K562 (cell line): ENCODE measurements around the gene SRSF9. TPM values are rescaled to one million over a fixed set of nuclear protein-coding genes. Genes with fewer than 3 reads are reported as not detected.

Experiments used
- CBFA2T2 ChIP-seq: fragments of 450-650 bp; conservative IDR thresholded peaks from 2 replicates; pipeline ENCODE4 v1.6.1; 2017; ENCODE audit warnings: mild to moderate bottlenecking
- CBX8 ChIP-seq: fragments of 200-600 bp; sonication (generic); IDR thresholded peaks from 2 replicates; pipeline ENCODE4 v1.6.1; 2012; ENCODE audit warnings: borderline replicate concordance, mixed run types, low read depth, mild to moderate bottlenecking, moderate library complexity, mixed read lengths, low read length, control low read depth, inconsistent platforms; ENCODE audit not compliant: poor library complexity, severe bottlenecking; ENCODE audit errors: extremely low read depth
- CSDE1 ChIP-seq, 2 experiments: fragments of 450-650 bp; IDR thresholded peaks; 2 replicates each; pipeline ENCODE4 v1.6.1; 2016; ENCODE audit warnings: mild to moderate bottlenecking in 1 of 2
- CUX1 ChIP-seq: fragments of 200-800 bp; sonication (Bioruptor generic); IDR thresholded peaks from 2 replicates; pipeline ENCODE4 v1.6.1; 2016; ENCODE audit warnings: missing genetic modification characterization, missing compliant biosample characterization
- CXXC5 ChIP-seq: fragments of 250-450 bp; sonication (Bioruptor Pico); IDR thresholded peaks from 2 replicates; pipeline ENCODE4 v1.8.0; 2022; ENCODE audit warnings: inconsistent platforms, mild to moderate bottlenecking, moderate library complexity
- DDX20 ChIP-seq: fragments of 450-650 bp; IDR thresholded peaks from 2 replicates; pipeline ENCODE4 v1.6.1; 2016; ENCODE audit warnings: missing genetic modification characterization, low read depth, mild to moderate bottlenecking, missing compliant biosample characterization, moderate library complexity
- ETS1 ChIP-seq: conservative IDR thresholded peaks from 2 replicates; pipeline ENCODE4 v1.6.1; 2011; ENCODE audit warnings: low read depth, mild to moderate bottlenecking, low read length; ENCODE audit not compliant: control insufficient read depth
- FOS ChIP-seq: IDR thresholded peaks from 3 replicates; pipeline ENCODE4 v1.6.1; 2011; ENCODE audit not compliant: insufficient read length; ENCODE audit errors: extremely low read depth
- GATA2 ChIP-seq: sonication (generic); formaldehyde crosslinking; IDR thresholded peaks from 2 replicates; pipeline ENCODE4 v1.4.0; 2020; ENCODE audit warnings: mild to moderate bottlenecking, missing genetic modification reagents
- HDAC1 ChIP-seq, 2 experiments: fragments of 450-650 bp; IDR thresholded peaks; 2 replicates each; pipeline ENCODE4 v1.6.1; 2016 to 2017; ENCODE audit warnings: inconsistent platforms in 1 of 2, mild to moderate bottlenecking in 1 of 2, moderate library complexity in 1 of 2
- JUN ChIP-seq, 2 experiments: sonication (generic) in 1 of 2; formaldehyde crosslinking in 1 of 2; IDR thresholded peaks; 2 replicates each; pipeline versions ENCODE4 v1.6.1 to v1.8.0; 2012 to 2022; ENCODE audit warnings: borderline replicate concordance in 2 of 2, mild to moderate bottlenecking in 2 of 2, improper control_type of control experiment in 1 of 2, low read depth in 1 of 2, low read length in 1 of 2, missing genetic modification reagents in 1 of 2
- MAZ ChIP-seq, 2 experiments: fragments of 450-650 bp in 1 of 2; sonication (generic) in 1 of 2; formaldehyde crosslinking; IDR thresholded peaks in 1 of 2; conservative IDR thresholded peaks in 1 of 2; 2 replicates each; pipeline versions ENCODE4 v1.4.0 to v1.5.0; 2020; ENCODE audit warnings: mild to moderate bottlenecking in 1 of 2, missing genetic modification reagents in 1 of 2
- OTX1 ChIP-seq: fragments of 450-650 bp; formaldehyde crosslinking; IDR thresholded peaks from 2 replicates; pipeline ENCODE4 v1.4.0; 2022; ENCODE audit warnings: mild to moderate bottlenecking
- POLR2A ChIP-seq: fragments of 450-650 bp; conservative IDR thresholded peaks from 2 replicates; pipeline ENCODE4 v1.6.1; 2016
- RCOR1 ChIP-seq, 2 experiments: IDR thresholded peaks; 2 replicates each; pipeline ENCODE4 v1.6.1; 2012; ENCODE audit warnings: low read depth in 2 of 2, low read length in 2 of 2, borderline replicate concordance in 1 of 2, improper control_type of control experiment in 1 of 2
- SMARCC2 ChIP-seq: fragments of 450-650 bp; IDR thresholded peaks from 2 replicates; pipeline ENCODE4 v1.6.1; 2017; ENCODE audit warnings: antibody characterized with exemption, moderate library complexity, mild to moderate bottlenecking, low read depth
- ZBED1 ChIP-seq: IDR thresholded peaks from 2 replicates; pipeline ENCODE4 v1.6.1; 2014
- ZBTB26 ChIP-seq: fragments of 450-650 bp; formaldehyde crosslinking; IDR thresholded peaks from 2 replicates; pipeline ENCODE4 v1.4.0; 2022; ENCODE audit warnings: missing genetic modification characterization
- ZC3H11A ChIP-seq: IDR thresholded peaks from 2 replicates; pipeline ENCODE4 v1.6.1; 2012; ENCODE audit warnings: low read depth, low read length, improper control_type of control experiment
- ZNF76 ChIP-seq: fragments of 250-450 bp; sonication (Bioruptor Pico); IDR thresholded peaks from 2 replicates; pipeline ENCODE4 v1.4.0; 2020; ENCODE audit warnings: mild to moderate bottlenecking, moderate library complexity, borderline replicate concordance
- polyA plus RNA-seq, 8 experiments: library from polyadenylated mRNA; depleted of rRNA in 4 of 8; stranded (reverse) in 5 of 8; unstranded in 3 of 8; fragments of >200 nt; fragmentation: Nextera tagmentation in 2 of 8; fragmentation: Illumina TruSeq in 1 of 8; extraction: Ambion mirVana in 2 of 8; extraction: Trizol in 1 of 8; gene quantifications; 2 replicates each; pipeline versions ENCODE4 v1.2.1 to v1.2.3, GENCODE V29; 2011 to 2014; ENCODE audit warnings: inconsistent platforms in 1 of 8, missing spikeins in 1 of 8
- total RNA-seq, 7 experiments: library from RNA; depleted of rRNA in 6 of 7; stranded (reverse); fragments of >200 nt in 6 of 7; fragmentation: Illumina TruSeq in 2 of 7; extraction: Trizol in 2 of 7; gene quantifications; 2 replicates each; pipeline versions ENCODE4 v1.2.1 to v1.2.3, GENCODE V29; 2011 to 2021; ENCODE audit warnings: low replicate concordance in 1 of 7

SRSF9 gene
- total and polyA plus RNA-seq, 9 of the 15 experiments (the other 6 are each of a cell fraction or from before 2014, with no cell fraction given), result 40.3 to 291 (median 230) TPM

- TF ChIP-seq JUN (IDR thresholded peaks at IDR 0.05; ENCODE audit: borderline replicate concordance, low read depth, low read length) (0 out of 2 replicates have a peak, but pooled peaks have one; percentile 29), JUN (CRISPR knock-in tag; IDR thresholded peaks at IDR 0.05; ENCODE audit: borderline replicate concordance) (no peak), HDAC1 (IDR thresholded peaks at IDR 0.05) (peak; percentile 34 to 99; a peak in 2 of 4 replicates), GATA2 (CRISPR knock-in tag) (no peak), FOS (peak; percentile 94), CUX1 (CRISPR knock-in tag) (no peak), ZC3H11A (no peak), CBFA2T2 (no peak), RCOR1 (IDR thresholded peaks at IDR 0.05; ENCODE audit: borderline replicate concordance in 1 of 2, low read depth in 2 of 2, low read length in 2 of 2) (0 out of 4 replicates have a peak, but pooled peaks of 1 of the 2 experiments have one; percentile 6), POLR2A (peak; percentile 94), SMARCC2 (no peak), MAZ (CRISPR knock-in tag; conservative IDR thresholded peaks at IDR 0.05 in 1 of 2, IDR thresholded peaks at IDR 0.05 in 1 of 2) (peak; percentile 58 to 91), ZNF76 (CRISPR knock-in tag) (0 out of 2 replicates have a peak, but pooled peaks have one; percentile 51), ZBTB26 (CRISPR knock-in tag) (no peak), CXXC5 (peak; percentile 84), OTX1 (no peak), CBX8 (no peak), ETS1 (peak; percentile 92), CSDE1 (IDR thresholded peaks at IDR 0.05) (peak in 1 of 2 experiments; percentile 80; a peak in 1 of 4 replicates), DDX20 (tag) (no peak), ZBED1 (no peak; the same call in 1 of the 2 replicates)
Measured at GRCh38 chr12:120495731-120496412, 26.3 kb upstream of the SRSF9 start, which contains the start of gene DYNLL1 (continued).
